Gastroesophageal sphincter (tissue), 3 donors: Measurements from ENCODE around the gene POR.

Experiments
- CTCF ChIP-seq, 4 experiments: fragments of 200-600 bp in 2 of 4; fragments of 450-650 bp in 2 of 4; sonication (generic) in 1 of 4; IDR thresholded peaks; one replicate each; pipeline ENCODE4 v1.5.1; 2017 to 2019; ENCODE audit warnings: antibody characterized with exemption in 4 of 4, mild to moderate bottlenecking in 2 of 4, moderate library complexity in 2 of 4
- EP300 ChIP-seq: sonication (generic); formaldehyde crosslinking; IDR thresholded peaks from one replicate; pipeline ENCODE4 v1.6.1; 2017; ENCODE audit warnings: antibody characterized with exemption, mild to moderate bottlenecking
- POLR2A ChIP-seq, 2 donors: fragments of 450-650 bp; IDR thresholded peaks; one replicate each; pipeline ENCODE4 v1.6.1; 2017; ENCODE audit warnings: antibody characterized with exemption in 2 of 2, mild to moderate bottlenecking in 2 of 2, moderate library complexity in 1 of 2
- POLR2AphosphoS5 ChIP-seq: sonication (generic); formaldehyde crosslinking; IDR thresholded peaks from one replicate; pipeline ENCODE4 v1.6.1; 2017; ENCODE audit warnings: antibody characterized with exemption

- TF ChIP-seq EP300, result no peak
- TF ChIP-seq CTCF (IDR thresholded peaks at IDR 0.05), result no peak
- TF ChIP-seq POLR2A (IDR thresholded peaks at IDR 0.05), result no peak
- TF ChIP-seq POLR2AphosphoS5, result no peak
Measured at GRCh38 chr7:75991531-75992082, 76.7 kb downstream of the POR start.
